ENCODE results near the gene TAF13. TPM values are rescaled to one million over a fixed set of nuclear protein-coding genes. Genes with fewer than 3 reads are reported as not detected.
A peak's percentile ranks its signal among the peaks of the same experiment; 100 is the strongest.

The TAF13 gene
- polyA plus RNA-seq, 1 experiment, result 14.7 TPM

GRCh38 chr1:109048335-109048734 lies 27.5 kb downstream of the TAF13 start:
- Histone ChIP-seq H3K4me3 (ENCODE audit: low read depth, low read length) (no peak overlapping the region), H3K36me3 (ENCODE audit: control insufficient read depth, insufficient read depth, low read length) (no peaks in the 10 kb centered on the region), H3K27me3 (ENCODE audit: control insufficient read depth, insufficient read depth, low read length) (no peaks in the 10 kb centered on the region)
- ChIA-PET POLR2A (no interaction called here), CTCF (interaction anchor here (1.1 kb wide), 1 partner anchor 19 kb away, joined by 3 read pairs; no protein-coding TSS in a partner anchor)
- no peak for TF ChIP-seq CTCF (IDR thresholded peaks at IDR 0.05; ENCODE audit: insufficient read depth, low read depth, low read length)
- DNase-seq (ENCODE audit: low read depth), result no peak

GRCh38 chr1:109047339-109047738 lies 28.5 kb downstream of the TAF13 start:
- Histone ChIP-seq H3K4me3 (ENCODE audit: low read depth, low read length) (no peak overlapping the region), H3K36me3 (ENCODE audit: control insufficient read depth, insufficient read depth, low read length) (no peaks in the 10 kb centered on the region), H3K27me3 (ENCODE audit: control insufficient read depth, insufficient read depth, low read length) (no peaks in the 10 kb centered on the region)
- ChIA-PET CTCF (interaction anchor here (1.0 kb wide), 1 partner anchor 11 kb away, joined by 3 read pairs; no protein-coding TSS in a partner anchor), POLR2A (no interaction called here)
- no peak for TF ChIP-seq CTCF (IDR thresholded peaks at IDR 0.05; ENCODE audit: insufficient read depth, low read depth, low read length)
- no peak for DNase-seq (ENCODE audit: low read depth)

- H3K27me3 ChIP-seq (ENCODE audit: control insufficient read depth, insufficient read depth, low read length), result no peaks in the 10 kb centered on the region
- H3K4me3 ChIP-seq (ENCODE audit: low read depth, low read length), result no peak overlapping the region
- ChIA-PET POLR2A (no interaction called here), CTCF (interaction anchor here (1.0 kb wide), 1 partner anchor 12 kb away, joined by 3 read pairs; no protein-coding TSS in a partner anchor)
- DNase-seq (ENCODE audit: low read depth), result no peak
- H3K36me3 ChIP-seq (ENCODE audit: control insufficient read depth, insufficient read depth, low read length), result no peaks in the 10 kb centered on the region
- TF ChIP-seq CTCF (IDR thresholded peaks at IDR 0.05; ENCODE audit: insufficient read depth, low read depth, low read length), result no peak
Measured at GRCh38 chr1:109046671-109047070, 29.1 kb downstream of the TAF13 start.

- DNase-seq (ENCODE audit: low read depth), result no peak
- TF ChIP-seq CTCF (IDR thresholded peaks at IDR 0.05; ENCODE audit: insufficient read depth, low read depth, low read length), result no peak
- POLR2A ChIA-PET, result no interaction called here
- CTCF ChIA-PET, result interaction anchor here (0.9 kb wide), 1 partner anchor 82 kb away, joined by 3 read pairs; the partner anchor contains the start of gene CLCC1
- Histone ChIP-seq H3K36me3 (ENCODE audit: control insufficient read depth, insufficient read depth, low read length) (no peaks in the 10 kb centered on the region), H3K27me3 (ENCODE audit: control insufficient read depth, insufficient read depth, low read length) (no peaks in the 10 kb centered on the region), H3K4me3 (ENCODE audit: low read depth, low read length) (no peak overlapping the region)
Measured at GRCh38 chr1:109045595-109045994, 30.2 kb downstream of the TAF13 start.

- DNase-seq (ENCODE audit: low read depth), result peak; percentile 54
- ChIA-PET CTCF (no interaction called here), POLR2A (interaction anchor here (0.7 to 1.0 kb wide), 2 partner anchors 50 to 58 kb away, joined by 3 read pairs; no protein-coding TSS in a partner anchor)
- no peak for TF ChIP-seq CTCF (IDR thresholded peaks at IDR 0.05; ENCODE audit: insufficient read depth, low read depth, low read length)
- Histone ChIP-seq H3K27me3 (ENCODE audit: control insufficient read depth, insufficient read depth, low read length) (no peaks in the 10 kb centered on the region), H3K4me3 (ENCODE audit: low read depth, low read length) (peak within 1 kb of the TSS; percentile 99), H3K36me3 (ENCODE audit: control insufficient read depth, insufficient read depth, low read length) (no peaks in the 10 kb centered on the region)
Measured at GRCh38 chr1:109041621-109042468, 34.0 kb downstream of the TAF13 start, which contains the start of gene WDR47. Gene WDR47 (minus strand): TSS chr1:109042102. CDS start chr1:109023512, 18,590 bp downstream.
